Measurements from ENCODE around the gene BLVRB. TPM values are rescaled to one million over a fixed set of nuclear protein-coding genes. Genes with fewer than 3 reads are reported as not detected.

Gene BLVRB
- total RNA-seq, 1 experiment from 2014 or later, result 35.1 TPM

GRCh38 chr19:40424637-40425449 lies 40.7 kb downstream of the BLVRB start:
- CTCF ChIA-PET, result interaction anchor here (0.7 to 1.7 kb wide), 11 partner anchors 9 to 179 kb away, joined by 3 to 12 read pairs (median 4); partner anchors contain the start of genes BLVRB and PRX
- Mint-ChIP-seq H3K4me3 (peak overlapping the region; percentile 91), H3K9me3 (no peaks in the 10 kb centered on the region), H3K27me3 (ENCODE audit: low read depth) (peaks cover 3% of the 10 kb centered on the region; the same call in 1 of the 2 replicates), H3K36me3 (no peaks in the 10 kb centered on the region; the same call in 1 of the 2 replicates), H3K27ac (peak overlapping the region; percentile 97), H3K4me1 (peaks cover 16% of the 10 kb centered on the region)
- ATAC-seq (no peak), DNase-seq (ENCODE audit: low spot score) (no peak)
- POLR2A ChIA-PET, result interaction anchor here (0.5 to 1.8 kb wide), 2 partner anchors 11 to 1791 kb away, joined by 4 to 11 read pairs; partner anchors contain the start of gene PRX
- TF ChIP-seq FOXP1 (CRISPR knock-in tag; IDR thresholded peaks at IDR 0.05; ENCODE audit: borderline replicate concordance) (no peak), GTF2I (CRISPR knock-in tag; conservative IDR thresholded peaks at IDR 0.05) (0 out of 2 replicates have a peak, but pooled peaks have one; percentile 41), IRF2 (CRISPR knock-in tag; IDR thresholded peaks at IDR 0.05; ENCODE audit: borderline replicate concordance, low read depth) (no peak), ERG (CRISPR knock-in tag; IDR thresholded peaks at IDR 0.05) (no peak)
- TF ChIP-seq, protein P1, sequence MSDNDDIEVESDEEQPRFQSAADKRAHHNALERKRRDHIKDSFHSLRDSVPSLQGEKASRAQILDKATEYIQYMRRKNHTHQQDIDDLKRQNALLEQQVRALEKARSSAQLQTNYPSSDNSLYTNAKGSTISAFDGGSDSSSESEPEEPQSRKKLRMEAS (CRISPR knock-in tag; IDR thresholded peaks at IDR 0.05), result no peak; the same call in 1 of the 2 replicates

DNA sequence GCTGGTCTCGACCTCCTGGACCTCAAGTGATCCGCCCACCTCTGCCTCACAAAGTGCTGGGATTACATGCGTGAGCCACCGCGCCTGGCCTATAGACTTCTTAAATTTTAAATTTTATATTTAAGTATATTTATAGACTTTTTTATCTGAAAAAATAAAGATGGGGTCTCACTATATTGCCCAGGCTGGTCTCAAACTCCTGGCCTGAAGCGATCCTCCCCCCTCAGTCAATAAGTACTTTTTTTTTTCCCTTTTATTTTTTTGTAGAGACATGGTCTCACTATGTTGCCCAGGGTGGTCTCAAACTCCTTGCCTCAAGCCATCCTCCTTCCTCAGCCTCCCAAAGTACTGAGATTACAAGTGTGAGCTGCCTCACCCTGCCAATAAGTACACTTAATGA lies 41.6 kb downstream of the BLVRB start:
- Mint-ChIP-seq H3K27ac (no peak overlapping the region), H3K9me3 (no peaks in the 10 kb centered on the region), H3K4me3 (no peak overlapping the region), H3K4me1 (peaks cover 16% of the 10 kb centered on the region), H3K27me3 (ENCODE audit: low read depth) (peaks cover 3% of the 10 kb centered on the region), H3K36me3 (no peaks in the 10 kb centered on the region; the same call in 1 of the 2 replicates)
- no peak for TF ChIP-seq ZBTB21 (CRISPR knock-in tag; IDR thresholded peaks at IDR 0.05; ENCODE audit: borderline replicate concordance)
- TF ChIP-seq ZNF317 (CRISPR knock-in tag; IDR thresholded peaks at IDR 0.05; ENCODE audit: borderline replicate concordance, low read depth), result no peak
- no peak for TF ChIP-seq FOXJ3 (CRISPR knock-in tag; IDR thresholded peaks at IDR 0.05; ENCODE audit: borderline replicate concordance)
- TF ChIP-seq MYBL2 (CRISPR knock-in tag; IDR thresholded peaks at IDR 0.05), result no peak
- TF ChIP-seq NR2C2 (CRISPR knock-in tag; IDR thresholded peaks at IDR 0.05), result no peak
- no peak for TF ChIP-seq PRRX2 (CRISPR knock-in tag; IDR thresholded peaks at IDR 0.05)
- TF ChIP-seq E2F1 (CRISPR knock-in tag; IDR thresholded peaks at IDR 0.05), result no peak
- TF ChIP-seq ZNF121 (CRISPR knock-in tag; IDR thresholded peaks at IDR 0.05), result no peak
- TF ChIP-seq RELA (CRISPR knock-in tag; IDR thresholded peaks at IDR 0.05; ENCODE audit: borderline replicate concordance), result no peak
- TF ChIP-seq, protein P2, sequence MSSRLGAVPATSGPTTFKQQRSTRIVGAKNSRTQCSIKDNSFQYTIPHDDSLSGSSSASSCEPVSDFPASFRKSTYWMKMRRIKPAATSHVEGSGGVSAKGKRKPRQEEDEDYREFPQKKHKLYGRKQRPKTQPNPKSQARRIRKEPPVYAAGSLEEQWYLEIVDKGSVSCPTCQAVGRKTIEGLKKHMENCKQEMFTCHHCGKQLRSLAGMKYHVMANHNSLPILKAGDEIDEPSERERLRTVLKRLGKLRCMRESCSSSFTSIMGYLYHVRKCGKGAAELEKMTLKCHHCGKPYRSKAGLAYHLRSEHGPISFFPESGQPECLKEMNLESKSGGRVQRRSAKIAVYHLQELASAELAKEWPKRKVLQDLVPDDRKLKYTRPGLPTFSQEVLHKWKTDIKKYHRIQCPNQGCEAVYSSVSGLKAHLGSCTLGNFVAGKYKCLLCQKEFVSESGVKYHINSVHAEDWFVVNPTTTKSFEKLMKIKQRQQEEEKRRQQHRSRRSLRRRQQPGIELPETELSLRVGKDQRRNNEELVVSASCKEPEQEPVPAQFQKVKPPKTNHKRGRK (CRISPR knock-in tag; IDR thresholded peaks at IDR 0.05; ENCODE audit: borderline replicate concordance), result no peak
- no peak for TF ChIP-seq ZNF396 (CRISPR knock-in tag; IDR thresholded peaks at IDR 0.05; ENCODE audit: borderline replicate concordance)
- TF ChIP-seq EMX1 (CRISPR knock-in tag; IDR thresholded peaks at IDR 0.05), result no peak
- ChIA-PET CTCF (interaction anchor here (0.9 to 1.7 kb wide), 8 partner anchors 9 to 180 kb away, joined by 3 to 12 read pairs (median 4); partner anchors contain the start of genes BLVRB and PRX), POLR2A (interaction anchor here (0.5 to 1.8 kb wide), 2 partner anchors 10 to 1790 kb away, joined by 4 to 11 read pairs; partner anchors contain the start of gene PRX)
- no peak for DNase-seq (ENCODE audit: low spot score)
- ATAC-seq, result no peak
